ENCODE data around the gene WNT9A.

WNT9A gene

DNA sequence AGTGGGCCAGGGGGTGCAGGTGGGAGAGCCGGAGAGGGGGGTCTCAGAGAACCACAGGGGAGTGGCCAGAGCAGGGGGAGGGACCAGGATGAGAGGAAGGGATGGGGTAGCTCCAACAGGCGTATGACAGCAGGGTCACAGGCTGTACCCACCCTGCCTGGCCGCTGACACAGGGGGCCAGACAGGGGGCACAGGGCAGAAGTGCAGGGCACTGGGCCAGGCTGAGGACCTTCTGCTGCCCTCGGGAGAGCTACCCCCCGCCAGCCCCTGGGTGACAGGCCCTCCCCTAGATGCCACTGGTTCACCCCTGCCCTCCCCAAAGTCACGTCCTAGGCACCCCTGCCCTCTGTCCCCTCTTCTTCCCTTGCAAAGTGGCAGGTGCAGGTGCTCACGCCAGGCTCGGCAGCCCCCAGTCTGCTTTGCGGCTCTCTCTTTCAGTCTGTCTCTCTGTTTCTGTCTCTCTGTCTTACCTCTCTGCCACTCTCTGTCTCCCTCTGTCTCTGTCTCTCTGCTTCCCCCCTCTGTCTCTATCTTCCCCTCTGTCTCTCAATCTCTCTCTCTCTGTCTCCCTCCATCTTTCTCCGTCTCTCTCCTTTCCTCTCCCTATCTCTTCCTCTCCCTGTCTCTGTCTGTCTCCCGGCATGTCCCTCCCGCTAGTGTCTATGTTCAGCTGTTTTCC lies 48.5 kb downstream of the WNT9A start:
- TF ChIP-seq, protein P1, sequence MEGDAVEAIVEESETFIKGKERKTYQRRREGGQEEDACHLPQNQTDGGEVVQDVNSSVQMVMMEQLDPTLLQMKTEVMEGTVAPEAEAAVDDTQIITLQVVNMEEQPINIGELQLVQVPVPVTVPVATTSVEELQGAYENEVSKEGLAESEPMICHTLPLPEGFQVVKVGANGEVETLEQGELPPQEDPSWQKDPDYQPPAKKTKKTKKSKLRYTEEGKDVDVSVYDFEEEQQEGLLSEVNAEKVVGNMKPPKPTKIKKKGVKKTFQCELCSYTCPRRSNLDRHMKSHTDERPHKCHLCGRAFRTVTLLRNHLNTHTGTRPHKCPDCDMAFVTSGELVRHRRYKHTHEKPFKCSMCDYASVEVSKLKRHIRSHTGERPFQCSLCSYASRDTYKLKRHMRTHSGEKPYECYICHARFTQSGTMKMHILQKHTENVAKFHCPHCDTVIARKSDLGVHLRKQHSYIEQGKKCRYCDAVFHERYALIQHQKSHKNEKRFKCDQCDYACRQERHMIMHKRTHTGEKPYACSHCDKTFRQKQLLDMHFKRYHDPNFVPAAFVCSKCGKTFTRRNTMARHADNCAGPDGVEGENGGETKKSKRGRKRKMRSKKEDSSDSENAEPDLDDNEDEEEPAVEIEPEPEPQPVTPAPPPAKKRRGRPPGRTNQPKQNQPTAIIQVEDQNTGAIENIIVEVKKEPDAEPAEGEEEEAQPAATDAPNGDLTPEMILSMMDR (IDR thresholded peaks at IDR 0.05), result no peak

DNA sequence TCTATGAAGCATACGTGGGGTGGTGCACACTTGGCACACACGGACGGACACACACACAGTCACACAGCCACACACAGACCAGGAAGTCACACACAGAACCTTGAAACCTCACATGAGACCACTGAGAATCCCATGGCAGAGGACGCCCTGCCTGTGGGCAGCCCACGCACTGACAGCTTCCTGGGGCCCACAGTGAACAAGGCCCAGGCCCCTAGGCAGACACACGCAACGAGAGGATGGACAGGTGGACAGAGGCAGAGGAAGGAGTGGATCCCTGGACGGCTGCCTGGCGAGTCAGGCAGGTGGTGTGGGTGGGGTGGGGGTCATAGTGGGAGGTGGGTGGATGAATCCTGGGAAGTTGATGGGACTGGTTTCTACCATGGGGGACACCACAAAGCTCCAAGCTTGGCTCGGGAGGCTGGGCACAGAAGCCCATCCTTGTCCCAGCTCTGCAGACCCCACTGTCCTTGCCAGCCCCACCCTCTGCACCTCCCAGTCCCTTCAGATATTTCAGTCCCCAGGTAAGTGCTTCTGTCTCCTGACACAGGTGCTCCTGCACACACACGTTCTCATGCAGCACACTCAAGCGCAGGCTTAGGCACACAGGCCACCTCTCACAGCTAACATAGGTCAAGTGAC lies 49.1 kb downstream of the WNT9A start:
- TF ChIP-seq, protein P1 (IDR thresholded peaks at IDR 0.05), result no peak

DNA sequence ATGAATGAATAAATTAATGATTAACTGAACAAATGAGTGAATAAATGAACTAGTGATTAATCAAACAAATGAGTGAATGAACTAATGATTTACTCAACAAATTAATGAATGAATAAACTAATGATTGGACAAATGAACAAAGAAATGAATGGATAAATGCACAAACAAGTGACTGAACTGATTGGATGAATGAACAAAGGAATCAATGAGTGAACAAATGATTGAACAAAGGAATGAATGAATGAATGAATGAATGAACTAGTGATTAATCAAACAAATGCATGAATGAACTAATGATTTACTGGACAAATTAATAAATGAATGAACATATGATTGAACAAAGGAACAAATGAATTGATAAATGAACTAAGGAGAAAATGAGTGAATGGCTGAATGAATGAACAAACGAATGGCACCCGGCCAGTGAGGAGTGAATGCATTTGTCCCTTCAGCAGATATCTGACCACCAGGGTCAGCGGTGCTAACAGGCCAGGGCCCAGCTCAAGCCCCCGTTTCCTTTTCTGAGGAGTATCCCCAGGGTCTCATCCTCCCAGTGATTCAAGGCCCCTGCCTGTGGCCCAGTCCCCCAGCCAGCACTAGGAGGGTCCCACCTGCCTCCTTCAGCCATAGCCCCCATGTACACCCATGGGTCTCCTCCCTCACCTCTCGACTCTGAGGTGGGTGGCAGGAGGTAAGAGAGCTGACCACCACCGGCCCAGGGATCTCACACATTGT lies 49.9 kb downstream of the WNT9A start:
- TF ChIP-seq, protein P1 (IDR thresholded peaks at IDR 0.05), result no peak

DNA sequence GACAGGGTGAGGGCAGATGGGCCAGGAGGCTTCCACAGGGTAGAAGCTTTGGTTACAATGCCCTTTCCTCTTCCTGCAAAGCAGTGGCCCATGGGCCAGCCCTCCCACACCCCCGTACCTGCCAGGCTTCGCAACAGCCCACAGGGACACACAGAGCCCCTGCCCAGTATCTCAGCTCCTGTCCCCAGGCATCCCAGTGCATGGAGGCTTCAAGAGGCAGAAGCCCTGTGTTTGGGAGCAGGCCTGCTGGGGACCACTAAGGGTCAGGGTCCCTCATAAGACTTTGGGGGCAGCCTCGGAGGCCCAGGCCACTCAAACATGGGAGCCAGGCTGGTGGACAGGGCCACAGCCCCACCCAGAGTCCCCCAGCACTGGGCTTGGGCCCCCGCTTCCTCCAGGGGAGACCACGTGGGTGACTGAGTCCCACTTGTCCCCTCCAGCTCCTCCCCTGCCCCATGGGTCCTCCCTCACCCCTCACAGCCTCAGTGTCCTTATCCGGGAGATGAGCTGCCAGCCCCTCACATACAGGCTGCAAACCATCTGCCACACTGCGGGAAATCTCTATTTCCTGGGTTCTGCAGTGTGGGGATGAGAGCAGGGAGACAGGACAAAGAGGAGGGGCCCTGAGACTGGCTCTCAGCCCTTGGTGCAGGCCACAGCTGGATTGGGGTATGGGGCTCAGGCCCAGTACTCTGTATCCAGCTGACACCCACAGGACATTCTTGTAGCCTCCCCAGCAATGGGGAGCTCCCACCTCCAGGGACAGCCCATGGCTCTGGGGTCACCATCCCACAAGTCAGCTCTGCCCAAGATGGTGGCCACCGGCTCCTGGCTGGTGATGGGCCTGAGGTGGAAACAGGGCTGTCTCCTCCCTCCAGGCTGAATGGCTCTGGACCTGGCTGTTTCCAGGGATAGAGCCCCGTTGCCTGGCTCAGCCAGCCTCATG lies 50.7 kb downstream of the WNT9A start:
- TF ChIP-seq, protein P1 (IDR thresholded peaks at IDR 0.05), result no peak

DNA sequence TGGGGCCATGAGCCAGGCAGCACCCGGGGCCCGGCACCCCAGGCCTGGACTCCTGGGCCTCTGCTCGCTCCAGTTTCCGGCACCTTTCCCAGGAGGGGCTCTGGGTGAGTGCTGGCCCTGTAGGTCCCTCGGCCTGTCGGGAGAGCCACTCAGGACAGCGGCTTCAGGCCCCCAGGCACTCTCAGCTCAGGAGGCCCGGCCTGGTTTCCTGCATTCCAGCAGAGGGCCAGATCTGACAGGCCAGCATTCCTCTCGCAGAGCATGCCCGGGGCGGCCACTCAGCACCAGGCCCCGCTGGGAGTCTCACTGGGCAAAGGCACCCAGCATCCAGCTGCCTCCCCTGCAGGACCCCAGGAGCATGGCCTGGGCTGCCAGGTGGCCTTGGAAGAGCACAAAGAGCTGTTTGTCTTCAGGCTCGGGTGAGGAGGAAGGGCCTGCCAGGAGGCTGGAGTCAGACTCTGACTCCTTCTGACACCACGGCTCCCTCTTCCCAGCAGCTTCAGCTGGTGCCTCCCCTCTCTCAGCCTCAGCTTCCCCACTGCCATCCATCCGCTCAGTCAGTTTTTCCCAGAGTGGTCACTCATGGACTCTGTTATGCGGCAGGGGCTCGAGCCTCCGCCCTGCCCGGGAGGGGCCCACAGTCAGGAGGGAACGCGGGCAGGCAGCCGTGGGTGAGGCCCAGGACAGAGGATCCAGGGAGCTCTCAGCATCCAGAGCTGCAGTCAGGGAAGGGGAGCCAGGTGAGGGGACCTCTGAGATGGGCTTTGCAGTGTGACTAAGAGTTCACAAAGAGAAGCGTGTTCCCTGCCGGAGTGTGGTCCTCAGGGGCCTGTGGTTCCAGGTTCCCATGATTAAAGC lies 51.7 kb downstream of the WNT9A start:
- TF ChIP-seq, protein P1 (IDR thresholded peaks at IDR 0.05), result no peak

DNA sequence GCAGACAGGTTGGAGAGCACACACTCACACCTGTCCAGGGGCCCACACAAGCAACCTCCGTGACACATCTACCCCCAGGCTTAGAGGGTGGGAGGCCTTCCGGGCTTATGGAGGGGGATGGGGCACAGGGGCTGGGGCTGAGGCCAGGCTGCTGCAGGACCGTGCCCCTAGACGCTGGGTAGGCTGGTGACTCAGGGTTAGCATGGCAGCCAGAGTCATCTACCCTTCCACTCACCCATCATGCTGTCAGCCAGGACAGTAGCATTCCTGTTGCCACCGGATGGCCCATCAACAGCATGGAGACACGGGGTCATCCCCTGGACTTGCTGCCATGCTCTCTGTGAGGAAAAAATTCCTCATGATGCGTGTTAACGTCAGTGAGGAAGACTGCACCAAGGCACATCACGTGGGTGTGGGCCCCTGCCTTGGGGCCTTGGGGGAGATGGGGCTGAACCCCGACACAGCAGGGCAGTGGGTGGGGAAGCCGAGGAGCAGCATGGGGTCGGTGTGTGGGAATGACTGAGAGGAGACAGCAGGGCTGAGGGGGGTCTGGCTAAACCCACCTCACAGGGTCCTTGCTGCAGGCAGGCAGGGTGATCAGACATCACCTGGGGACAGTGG lies 52.8 kb downstream of the WNT9A start:
- TF ChIP-seq, protein P1 (IDR thresholded peaks at IDR 0.05), result no peak

Measured in LNCAP (cell line).